G401.6 (cell line): ENCODE data around the gene SMIM32.

Source experiments
- FAIRE-seq: peaks from 2 replicates; lab custom pipeline; 2012; peaks lifted over from hg19 to GRCh38; lab: Jason Lieb, UNC

The SMIM32 gene

GRCh38 chr5:136192526-136193321, at the start of gene SMIM32:
TSS of gene SMIM32 (minus strand) at chr5:136193162. CDS start at chr5:136192524, 638 bp downstream.
- no peak for FAIRE-seq

- no peak for FAIRE-seq
These were observed 49.6 kb upstream of the SMIM32 start for GRCh38 chr5:136242611-136243010.

- FAIRE-seq: no peak
These were observed 49.2 kb upstream of the SMIM32 start for GRCh38 chr5:136242136-136242535.

DNA sequence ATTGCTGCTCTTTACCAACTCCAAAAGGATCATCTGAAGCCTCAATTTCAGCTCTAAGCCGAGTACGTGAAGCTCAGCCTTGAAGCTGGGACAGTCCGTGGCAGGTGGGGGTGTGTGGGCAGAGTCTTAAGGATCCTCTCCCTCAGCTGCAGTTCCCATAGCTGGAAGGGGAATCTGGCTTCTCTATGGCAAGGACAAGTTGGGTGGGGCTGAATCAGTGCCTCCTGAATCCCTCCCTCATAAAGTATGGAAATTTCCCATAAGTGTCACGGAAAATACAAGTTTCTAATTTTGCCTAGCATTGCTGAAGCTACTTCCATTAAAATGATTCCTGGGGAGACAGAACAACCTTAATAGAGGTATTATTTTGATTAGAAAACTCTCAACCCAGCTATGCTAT, 47.9 kb upstream of the SMIM32 start:
- no peak for FAIRE-seq

DNA sequence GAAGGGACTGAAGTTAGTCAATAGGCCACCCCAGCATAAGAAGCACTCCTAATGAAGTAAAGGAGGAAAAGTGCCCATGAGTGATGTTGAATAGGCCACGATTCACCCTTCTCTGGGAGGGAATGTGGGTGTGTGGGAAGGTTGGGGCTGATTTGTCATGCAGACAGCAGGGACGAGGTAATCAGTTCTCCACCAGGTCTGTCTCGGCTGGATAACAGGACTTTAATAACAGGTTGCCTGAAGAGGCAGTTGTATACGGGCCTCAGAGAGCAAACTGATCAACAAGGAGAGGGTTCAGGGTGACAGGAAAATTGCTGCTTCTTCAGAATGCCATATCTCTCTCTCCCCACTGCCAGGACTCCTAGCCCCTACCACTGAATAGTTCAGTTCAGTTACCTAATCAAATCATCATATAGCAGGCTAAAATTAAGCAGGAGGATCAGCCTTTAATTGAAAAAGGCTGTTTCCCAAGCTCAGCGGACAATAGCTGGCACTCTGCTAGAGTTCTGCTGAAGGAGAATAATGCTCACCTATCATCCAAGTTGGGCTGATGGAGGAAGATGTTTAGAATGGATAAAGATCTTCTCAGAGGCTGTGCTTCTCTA, 43.6 kb upstream of the SMIM32 start:
- FAIRE-seq: no peak

DNA sequence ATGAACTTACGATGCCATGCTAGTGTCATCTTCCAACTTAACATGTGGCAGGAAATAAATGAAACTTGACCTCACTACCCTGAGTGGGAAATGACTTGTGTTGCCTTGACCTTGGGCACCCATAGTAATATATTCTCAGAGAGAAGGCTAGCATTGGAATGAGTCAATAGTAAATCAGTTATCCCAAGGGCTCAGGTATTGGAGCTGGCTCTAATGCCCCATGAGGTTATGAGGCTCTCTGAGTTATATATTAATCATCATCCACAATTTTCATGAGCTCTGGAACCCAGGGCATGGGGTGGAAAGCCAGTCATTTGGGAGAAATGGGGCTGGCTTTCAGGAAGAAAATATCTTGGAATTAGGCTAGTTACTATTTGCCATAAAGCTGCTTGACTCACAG, 42.4 kb upstream of the SMIM32 start:
- FAIRE-seq: no peak

DNA sequence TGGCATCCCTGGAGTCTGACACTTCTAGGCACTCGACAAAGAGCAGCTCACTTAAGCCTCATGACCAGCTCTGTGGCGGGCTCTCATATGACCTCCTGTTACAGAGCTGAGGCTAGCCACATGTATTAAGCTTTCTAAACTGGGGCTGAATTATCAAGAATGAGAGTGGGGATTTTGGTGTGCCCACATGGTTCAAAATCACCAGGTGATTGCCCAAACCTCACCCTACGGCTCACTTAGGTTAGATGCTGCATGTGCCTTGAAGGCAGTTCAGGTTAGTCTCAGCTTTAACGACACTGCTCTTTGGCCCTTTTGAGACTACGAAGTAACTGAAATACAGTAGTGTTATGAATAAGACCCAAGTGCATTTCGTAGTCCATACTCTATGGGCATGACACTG, 39.4 kb upstream of the SMIM32 start:
- no peak for FAIRE-seq

GRCh38 chr5:136230176-136230575, 37.2 kb upstream of the SMIM32 start:
- FAIRE-seq: no peak

DNA sequence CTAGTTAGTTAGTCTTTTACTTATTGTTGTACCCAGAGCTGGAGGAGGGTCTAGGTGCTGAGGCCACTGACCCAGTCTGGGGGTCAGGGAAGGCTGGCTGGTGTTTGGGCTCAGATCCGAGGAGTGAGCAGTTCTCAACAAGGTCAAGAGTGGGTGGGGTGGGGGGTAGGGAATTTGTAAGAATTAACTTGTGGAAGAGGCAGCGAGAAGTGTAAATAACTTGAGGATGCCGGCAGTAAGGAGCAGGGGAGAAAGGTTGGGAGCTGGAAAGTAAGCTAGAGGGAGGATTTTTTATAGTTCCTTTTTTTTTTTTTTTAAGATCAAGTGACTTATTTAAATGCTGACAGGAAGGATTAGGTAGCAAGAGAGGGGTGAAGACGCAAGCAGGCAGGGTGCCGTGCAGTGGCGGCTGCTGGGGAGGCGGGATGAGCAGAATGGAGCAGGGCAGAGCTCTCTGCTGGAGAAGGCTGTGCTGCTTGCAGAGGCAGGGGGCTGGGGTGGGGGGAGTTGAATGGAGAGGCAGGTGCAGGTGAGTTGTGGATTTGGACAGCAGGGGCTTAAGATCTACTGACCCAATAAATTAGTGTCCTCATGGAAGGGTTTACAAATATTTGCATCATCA, 35.3 kb upstream of the SMIM32 start:
- FAIRE-seq: no peak

DNA sequence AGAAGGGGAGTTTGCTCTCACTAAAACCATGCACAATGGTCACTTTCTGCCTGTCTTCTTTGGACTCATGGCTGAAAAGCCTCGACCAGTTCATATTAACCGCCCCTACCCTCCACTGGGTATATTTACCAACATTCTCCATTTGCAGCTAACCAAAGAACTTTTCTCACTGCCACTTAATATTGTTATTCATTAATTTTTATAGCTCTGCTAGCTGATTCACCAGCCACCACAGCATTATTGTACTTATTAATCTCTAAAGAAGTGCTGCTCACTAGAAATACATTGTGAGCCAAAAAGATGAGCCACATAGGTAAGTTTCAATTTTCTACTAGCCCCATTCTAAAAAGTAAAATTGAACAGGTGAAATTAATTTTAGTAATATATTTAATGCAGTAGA, 33.4 kb upstream of the SMIM32 start:
- FAIRE-seq: no peak

DNA sequence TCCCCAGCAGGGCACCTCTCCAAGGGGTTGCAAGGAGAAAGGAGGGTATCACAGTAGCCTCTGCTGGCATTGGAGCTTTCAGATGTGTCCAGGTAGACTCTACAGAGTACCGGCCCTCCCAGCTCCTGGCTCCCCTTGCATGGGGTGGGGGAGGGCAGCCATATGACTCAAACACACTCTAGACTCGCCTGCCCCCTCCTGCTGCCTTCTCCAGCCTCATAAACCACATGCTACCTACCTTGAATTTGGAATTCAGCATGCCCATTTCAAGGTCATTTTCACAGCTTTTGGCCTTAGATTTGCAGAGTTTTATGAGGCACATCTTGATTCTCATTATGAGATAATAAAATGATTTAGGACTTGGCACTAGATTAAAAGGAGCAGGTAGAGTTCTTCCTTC, 32.8 kb upstream of the SMIM32 start:
- no peak for FAIRE-seq

DNA sequence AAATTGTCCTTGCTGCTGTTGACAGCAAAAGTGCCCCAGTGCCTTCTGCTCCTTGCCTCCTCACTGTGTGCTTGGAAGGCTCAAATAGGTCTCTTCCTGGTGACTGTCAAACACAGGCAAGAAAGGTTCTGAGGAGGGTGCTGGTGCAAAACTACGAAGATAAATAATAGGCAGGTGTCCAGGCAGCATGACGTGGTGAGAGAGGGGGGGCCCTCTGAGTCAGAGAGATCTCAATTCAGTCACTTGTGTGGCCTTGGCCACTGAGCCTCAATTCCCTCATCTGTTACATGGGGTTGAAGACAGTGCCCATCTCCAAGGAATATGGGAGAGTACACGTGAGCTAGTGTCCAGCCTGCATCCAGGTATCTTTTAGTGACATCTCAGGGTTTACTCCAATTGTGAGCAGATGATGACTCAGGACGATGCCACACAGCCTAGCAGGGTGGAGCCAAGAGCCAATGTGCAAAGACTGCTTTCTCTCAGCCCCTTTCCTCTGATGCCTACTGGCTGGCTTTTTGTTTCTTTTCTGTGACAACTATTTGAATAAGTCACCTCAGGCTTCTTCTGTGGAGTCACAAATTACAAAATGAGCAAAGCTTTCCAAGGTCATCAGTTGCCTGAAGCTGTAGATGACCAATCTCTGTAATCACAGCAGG, 29.7 kb upstream of the SMIM32 start:
- FAIRE-seq: no peak

DNA sequence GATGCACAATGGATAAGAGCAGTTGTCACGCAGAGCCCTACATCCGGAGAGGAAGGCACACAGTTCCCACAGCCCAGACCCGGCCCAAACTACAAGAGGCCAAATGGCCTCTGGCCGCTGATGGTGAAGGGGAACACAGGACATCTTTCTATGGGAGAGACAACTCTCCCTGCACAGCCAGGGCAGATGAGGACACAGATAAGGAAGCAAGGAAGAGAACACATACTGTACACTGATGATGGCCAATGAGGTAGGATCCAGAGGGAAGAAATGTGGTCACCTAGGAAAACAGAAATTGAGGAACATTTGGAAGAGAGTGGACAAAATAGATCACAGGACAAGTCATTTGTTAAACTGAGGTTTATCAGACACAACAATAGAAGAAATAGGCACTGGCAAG, 28.4 kb upstream of the SMIM32 start:
- no peak for FAIRE-seq

DNA sequence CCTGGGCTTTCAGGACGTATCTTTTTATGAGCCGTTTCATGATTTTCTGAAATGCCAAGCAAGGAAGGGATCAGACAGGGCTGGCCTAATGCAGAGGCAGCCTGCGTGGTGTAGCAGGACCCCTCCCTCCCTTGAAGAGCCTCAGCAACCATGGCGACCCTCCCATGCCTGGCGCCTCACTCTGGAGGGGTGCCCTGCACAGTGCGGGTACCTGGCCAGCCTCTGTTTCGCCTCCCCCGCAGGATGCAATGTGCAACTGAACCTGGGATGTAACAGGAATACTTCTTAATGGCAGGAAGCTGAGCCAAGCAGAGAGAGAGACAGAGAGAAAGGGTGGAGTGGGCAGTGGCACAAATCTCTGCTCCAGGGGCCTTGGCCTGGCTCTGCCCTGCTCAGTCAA, 23.3 kb upstream of the SMIM32 start:
- FAIRE-seq: no peak

- no peak for FAIRE-seq
These were observed 22.9 kb upstream of the SMIM32 start for GRCh38 chr5:136215812-136216211.

GRCh38 chr5:136213919-136214493, 21.0 kb upstream of the SMIM32 start:
- FAIRE-seq: no peak

DNA sequence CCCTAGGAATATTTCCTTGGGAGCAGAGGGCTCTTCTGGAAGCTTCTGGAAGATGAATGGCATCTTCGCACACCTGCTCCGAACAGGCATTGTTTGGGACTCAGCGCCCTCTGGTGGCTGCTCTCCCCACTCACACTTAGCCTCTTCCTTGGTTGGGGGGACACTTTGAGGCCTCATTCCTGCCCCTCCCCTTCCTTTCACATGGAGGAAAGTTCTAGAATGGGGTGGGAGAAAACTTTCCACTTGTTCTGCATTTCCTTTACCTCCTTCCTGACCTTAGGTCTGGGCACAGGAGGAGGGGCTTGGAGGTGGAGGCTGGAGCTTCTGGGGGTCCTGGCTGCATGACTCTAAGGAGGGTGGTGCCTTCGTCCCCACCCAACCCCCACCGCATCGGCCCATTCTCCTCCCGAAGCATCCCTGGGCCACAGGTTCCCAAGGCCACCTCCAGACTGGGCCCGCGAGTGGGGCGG, 19.3 kb upstream of the SMIM32 start:
- FAIRE-seq: no peak

- FAIRE-seq: no peak
These were observed 18.5 kb upstream of the SMIM32 start for GRCh38 chr5:136211282-136212040.

DNA sequence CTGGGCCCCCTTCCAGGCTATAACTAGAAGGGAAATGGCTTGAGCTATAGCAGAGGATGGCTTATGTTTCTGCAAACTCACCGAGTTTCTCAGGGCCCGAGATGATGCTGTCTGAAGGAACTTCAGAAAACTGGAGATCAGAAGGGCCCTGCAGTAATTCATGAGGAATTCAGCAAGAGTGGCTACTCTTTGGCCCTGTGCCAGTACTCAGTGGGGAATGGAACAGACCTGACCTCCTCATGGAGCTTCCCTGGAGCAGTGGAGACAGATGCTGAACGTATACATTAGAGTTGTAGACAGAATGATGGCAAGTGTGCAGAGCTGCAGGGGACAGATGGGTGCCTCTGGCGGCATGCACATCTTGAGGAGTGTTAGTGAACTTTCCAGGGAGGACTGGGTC, 17.3 kb upstream of the SMIM32 start:
- FAIRE-seq: no peak

DNA sequence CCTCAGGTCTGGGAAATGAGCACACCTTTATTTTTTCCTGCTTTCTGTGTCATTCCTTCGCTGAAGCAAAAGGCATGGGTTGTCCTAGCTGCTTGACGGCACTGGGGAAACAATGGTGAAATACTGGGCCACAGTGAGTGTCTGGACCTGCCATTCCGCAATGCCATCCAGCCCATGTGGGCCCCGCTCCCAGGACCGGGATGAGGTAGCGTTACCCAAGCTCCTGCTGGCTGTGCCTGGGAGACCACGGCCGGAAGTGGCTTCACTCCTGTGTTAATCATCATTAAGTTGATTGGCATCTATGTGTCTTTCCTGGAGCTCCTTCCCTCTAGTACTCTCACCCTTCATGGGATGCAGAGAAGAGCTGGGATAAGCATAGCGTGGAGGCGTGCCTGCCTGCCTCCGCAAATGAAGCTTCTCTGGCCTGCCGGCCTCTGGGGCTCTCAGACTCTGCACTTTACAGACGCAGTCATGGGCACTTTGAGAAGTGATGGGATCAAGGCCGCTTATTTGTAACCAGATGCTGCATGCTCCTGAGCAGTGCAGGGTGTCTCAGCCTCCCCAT, 16.5 kb upstream of the SMIM32 start:
- FAIRE-seq: no peak

DNA sequence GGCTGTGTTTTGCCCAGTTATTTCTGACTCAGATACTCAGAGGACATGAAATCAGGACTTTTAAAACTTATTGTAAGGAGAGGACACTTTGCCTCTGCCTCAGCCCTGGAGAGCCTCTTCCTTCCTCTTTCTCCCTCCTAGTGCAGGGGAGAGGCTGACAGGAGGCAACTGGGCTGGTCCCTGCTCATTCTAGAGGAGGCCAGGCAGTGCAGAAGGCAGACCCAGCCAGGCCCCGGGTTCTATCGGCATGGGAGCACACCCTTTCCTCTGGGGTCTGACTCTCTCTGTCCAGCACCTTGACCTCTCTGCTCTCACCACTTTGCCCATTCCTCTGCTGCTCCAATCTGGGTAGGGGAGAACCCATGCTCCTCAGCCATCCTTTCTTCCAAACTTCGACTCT, 16.0 kb upstream of the SMIM32 start:
- no peak for FAIRE-seq

DNA sequence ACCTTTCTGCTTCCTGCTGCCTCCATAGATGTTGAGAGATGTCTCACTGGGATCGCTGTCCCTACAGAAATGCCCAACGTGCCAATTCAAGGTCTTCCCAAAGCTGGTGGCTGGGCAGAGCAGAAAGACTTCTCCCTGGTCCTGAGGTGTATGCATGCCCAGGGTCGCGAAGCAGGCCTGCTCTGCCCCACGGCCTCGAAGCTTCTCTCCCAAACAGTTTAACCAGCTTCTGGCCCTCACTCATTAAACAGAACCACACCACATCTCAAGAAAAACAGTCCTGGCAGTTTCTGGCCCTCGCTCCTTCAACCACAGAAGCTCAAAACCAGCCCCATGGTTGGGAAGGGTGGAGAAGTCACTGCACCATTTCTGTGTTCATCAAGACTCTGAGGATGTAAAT, 14.7 kb upstream of the SMIM32 start:
- FAIRE-seq: no peak
